Activated effector memory CD4-positive, alpha-beta T cell treated with anti-CD3 and anti-CD28 coated beads, Interleukin-2, amount 50 U/mL, for 16 hours (primary cell): ENCODE measurements around the gene CLPX.
"Not testable (repeated sequence)": the region's sequence is repeated elsewhere in the genome, so short reads cannot be mapped to it uniquely, and the experiment has no call there.

ENCODE experiments used
- DNase-seq: peaks from one replicate; pipeline ENCODE4 v3.0.0-alpha.2; 2020

Gene CLPX

GRCh38 chr15:65204931-65205660, 20.0 kb upstream of the CLPX start:
- no peak for DNase-seq

DNA sequence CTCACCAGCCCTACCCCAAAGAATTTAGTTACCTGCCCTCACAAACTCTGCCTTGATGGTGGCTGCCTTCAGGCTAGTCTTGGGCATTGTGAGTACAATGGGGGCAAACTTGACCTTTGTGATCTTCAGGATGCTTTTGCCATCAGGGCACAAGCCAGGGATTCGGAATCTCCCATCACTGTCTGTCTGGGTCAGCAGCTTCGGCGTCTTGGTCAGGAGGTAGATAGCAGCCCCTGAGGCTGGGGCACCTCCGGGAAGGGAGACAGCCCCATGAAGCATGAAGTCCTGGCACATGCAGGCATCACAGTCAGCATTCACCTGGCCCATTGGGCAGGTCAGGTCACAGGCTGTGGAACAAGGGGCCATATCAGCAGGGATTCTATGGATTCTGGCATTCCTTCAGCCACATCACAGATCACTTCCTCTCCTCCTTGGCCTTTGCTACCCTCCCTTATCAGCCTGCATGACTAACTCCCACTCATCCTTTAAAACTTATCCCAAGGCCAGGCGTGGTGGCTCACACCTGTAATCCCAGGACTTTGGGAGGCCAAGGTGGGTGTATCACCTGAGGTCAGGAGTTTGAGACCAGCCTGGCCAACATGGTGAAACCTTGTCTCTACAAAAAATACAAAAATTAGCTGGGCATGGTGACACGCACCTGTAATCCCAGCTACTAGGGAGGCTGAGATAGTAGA, 19.2 kb upstream of the CLPX start:
- DNase-seq, result peak; percentile 57

- peak; percentile 16 for DNase-seq
These were observed 16.8 kb upstream of the CLPX start for GRCh38 chr15:65201918-65202317.

- peak; percentile 31 for DNase-seq
These were observed 13.4 kb upstream of the CLPX start for GRCh38 chr15:65198571-65198970.

DNA sequence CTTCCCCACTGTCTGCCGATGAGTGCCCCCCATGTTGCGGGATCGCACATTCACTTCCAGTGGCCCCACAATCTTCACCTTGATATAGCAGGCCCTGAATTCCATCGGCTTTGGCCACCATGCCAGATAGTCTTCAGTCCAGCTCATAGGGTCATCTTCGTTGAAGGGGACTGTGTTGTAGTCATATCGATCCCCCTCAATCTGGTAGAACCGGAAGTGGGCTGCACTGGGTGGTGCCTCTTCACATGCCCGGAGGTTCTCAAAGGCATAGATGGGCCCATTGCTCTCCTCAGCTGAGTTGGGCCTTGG, 12.1 kb upstream of the CLPX start:
- no peak for DNase-seq

DNA sequence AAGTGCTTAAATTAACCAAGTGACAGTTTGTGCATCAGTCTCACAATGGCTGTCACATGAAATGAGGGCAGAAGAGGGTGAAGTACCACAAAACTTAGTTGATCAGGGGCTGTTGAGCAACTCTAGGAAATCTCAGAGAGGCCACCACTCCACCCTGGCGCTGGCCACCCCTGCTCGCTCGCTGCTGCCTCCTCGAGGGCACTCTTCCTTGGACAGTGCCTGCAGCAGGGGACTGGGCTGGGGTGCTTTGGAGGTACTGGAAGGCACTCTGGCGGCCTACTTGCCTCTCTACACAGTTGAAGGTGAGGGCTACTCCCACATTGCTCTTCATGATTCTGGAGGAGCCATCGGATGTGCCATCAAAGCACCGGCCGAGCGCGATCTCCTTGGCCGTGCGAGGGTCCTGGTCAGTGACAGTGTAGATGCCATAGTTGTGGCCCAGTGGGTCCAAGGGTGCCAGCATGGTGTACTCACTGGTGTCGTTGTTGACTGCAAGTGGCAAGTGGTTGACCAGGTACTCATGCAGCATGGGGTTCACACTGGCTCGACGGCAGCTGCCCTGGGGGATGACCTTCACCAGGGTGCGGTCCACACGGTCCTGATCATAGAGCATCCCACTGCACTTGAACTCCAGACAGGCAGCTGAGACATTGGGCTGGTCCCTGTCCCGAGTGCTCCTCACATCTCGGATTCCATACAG, 11.6 kb upstream of the CLPX start:
- peak; percentile 59 for DNase-seq

- no peak for DNase-seq
These were observed 10.4 kb upstream of the CLPX start for GRCh38 chr15:65195548-65195923.

DNA sequence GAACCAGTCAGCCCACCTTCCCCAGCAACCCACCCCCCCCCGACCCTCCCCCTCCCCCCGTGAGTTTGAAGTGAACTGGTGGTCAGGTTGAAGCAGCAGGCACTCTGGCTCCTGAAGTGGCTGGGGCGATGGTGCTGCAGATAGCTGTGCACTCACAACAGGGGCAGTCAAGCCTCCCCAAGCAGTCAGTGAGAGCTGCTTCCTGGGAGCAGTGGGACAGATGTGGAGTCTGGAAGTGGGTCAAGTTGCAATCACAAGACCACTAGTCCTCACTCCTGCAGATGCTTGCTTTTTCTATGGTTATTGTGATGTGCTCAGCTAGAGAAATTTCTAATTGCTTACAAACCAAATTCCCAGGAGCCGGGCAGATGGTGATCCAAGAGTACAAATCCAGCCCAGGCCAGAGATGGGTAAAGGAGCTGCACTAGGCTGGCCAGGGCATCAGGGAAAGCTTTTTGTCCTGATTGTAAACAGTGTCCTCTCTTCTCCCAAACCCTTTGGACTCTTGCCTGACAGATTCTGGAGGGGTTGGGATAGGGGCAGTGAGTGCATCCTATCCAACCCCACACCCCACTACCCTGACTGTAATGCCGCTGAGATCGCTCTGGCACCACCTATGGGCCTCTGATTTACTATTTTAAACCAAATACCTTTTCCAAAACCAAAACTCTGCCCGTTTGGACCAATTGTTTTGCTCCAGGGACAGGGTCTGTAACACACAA, 9.8 kb upstream of the CLPX start:
- peak; percentile 61 for DNase-seq

DNA sequence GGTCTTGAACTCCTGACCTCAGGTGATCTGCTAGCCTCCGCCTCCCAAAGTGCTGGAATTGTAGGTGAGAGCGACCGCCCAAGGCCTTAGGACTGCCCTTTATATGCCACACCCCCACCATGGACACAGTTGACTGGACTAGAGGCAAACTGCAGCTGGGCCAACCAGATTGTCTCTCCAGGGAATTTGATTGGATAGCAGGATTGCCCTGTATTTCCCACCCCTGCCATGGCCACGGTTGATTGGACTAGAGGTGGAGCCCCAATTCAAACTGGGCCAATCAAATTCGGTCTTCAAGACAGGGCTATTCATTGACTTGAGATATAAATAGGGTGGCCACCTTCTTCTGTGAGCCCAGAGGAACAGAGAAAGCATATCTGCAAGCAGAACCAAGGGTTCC, 6.9 kb upstream of the CLPX start:
- peak; percentile 22 for DNase-seq

DNA sequence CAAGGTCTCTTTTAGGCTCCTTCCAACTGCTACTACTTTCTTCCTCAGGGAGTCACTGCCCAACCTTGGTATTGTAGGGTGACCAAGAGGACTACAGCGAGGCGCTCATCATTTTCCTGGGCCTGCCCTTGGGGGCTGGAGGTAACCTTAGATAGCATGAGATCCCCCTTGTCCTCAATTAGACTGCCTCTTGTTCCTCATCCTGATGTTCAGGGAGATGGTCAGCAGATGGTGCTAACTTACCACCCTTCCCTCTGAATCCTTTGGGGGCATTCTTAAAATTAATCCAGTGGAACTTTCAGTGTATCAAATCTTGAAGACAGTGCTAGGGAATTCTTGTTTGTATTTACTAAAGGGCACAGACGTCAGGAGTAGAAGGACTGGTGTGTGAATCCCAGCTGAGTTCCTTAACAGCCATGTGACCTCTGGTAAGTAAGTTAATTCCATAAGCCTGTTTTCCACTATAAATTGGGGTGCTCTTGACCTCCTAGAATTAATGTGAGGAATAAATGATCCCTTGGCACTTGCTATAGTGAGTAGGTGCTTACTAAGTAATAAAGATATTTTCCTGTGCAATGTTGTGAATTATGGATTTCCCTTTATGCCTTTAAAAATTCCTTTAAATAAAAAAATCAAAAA, 4.1 kb upstream of the CLPX start:
- DNase-seq, result peak; percentile 46

- peak; percentile 12 for DNase-seq
These were observed 3.3 kb upstream of the CLPX start for GRCh38 chr15:65188472-65188871.

- peak; percentile 76 for DNase-seq
These were observed 756 bp downstream of the CLPX start for GRCh38 chr15:65184305-65184867.

DNA sequence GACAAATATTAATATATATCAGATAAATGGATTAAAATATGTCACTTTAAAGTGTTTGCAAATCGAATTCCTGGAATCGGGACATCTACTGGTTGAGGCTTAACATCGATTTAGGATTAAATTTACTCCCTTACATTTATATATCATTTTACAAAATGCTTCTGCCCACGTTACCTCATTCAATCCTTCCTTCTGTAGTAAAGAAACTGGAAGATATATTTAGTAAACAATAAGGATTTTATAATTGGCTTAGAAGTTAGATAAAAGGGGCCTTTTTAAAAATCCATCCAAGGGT, 1.3 kb downstream of the CLPX start:
- no peak for DNase-seq

GRCh38 chr15:65182538-65182937, 2.6 kb downstream of the CLPX start:
- DNase-seq, result no peak

DNA sequence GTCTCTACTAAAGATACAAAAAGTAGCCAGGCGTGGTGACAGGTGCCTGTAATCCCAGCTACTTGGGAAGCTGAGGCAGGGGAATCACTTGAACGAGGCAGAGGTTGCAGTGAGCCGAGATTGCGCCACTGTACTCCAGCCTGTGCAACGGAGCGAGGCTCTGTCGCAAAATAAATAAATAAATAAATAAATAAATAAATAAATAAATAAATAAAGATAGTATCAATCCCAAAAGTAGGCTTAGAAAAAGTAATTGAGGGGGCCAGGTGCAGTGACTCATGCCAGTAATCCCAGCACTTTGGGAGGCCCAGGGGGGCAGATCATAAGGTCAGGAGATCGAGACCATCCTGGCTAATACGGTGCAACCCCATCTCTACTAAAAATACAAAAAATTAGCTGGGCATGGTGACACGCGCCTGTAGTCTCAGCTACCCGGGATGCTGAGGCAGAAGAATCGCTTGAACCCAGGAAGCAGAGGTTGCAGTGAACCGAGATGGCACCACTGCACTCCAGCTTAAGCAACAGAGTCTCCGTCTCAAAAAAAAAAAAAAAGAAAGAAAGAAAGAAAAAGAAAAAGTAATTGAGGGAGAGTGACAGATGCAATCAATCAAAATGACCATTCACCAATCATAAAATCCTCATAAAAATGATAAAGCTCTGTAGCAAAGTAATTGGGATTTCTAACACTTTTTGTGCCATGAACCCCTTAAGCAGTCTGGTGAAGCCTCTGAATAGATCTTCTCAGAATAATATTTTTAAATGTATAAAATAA, 3.4 kb downstream of the CLPX start:
- DNase-seq, result not testable (repeated sequence)

- no peak for DNase-seq
These were observed 5.0 kb downstream of the CLPX start for GRCh38 chr15:65180167-65180566.

DNA sequence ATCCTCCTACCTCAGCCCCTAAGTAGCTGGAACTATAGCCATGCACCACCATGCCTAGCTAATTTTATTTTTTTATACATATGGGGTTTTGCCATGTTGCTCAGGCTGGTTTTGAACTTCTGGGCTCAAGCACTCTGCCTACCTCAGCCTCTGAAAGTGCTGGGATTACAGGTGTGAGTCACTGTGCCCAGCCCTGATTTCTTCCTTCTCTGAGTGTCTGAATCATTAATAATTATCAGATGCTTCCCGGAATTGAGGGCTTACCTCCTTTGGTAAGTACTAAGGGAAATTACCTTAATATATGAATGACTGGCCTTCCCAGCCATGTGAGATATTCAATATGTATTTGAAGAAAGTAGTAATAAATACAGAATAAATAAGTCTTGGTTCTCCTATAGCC, 7.2 kb downstream of the CLPX start:
- no peak for DNase-seq

DNA sequence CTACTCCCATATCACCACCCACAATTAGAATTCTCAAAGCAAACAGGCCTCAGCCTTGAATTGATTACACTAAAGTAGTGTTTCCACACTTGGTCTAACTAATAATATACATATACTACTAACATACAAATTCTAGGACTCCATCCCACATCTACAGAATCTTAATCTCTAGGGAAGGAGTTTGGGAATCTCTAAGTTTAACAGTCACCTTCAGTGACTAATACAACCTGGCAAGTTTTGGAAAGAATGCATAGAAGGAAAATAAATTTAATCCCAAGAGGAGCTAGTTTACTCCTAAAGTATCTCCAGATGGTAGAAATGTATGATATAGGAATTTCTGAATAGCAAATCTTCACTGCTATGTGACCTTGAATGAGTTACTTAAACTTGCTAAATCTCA, 9.1 kb downstream of the CLPX start:
- DNase-seq, result no peak

GRCh38 chr15:65175511-65175910, 9.6 kb downstream of the CLPX start:
- DNase-seq, result no peak

GRCh38 chr15:65174509-65174908, 10.6 kb downstream of the CLPX start:
- no peak for DNase-seq

DNA sequence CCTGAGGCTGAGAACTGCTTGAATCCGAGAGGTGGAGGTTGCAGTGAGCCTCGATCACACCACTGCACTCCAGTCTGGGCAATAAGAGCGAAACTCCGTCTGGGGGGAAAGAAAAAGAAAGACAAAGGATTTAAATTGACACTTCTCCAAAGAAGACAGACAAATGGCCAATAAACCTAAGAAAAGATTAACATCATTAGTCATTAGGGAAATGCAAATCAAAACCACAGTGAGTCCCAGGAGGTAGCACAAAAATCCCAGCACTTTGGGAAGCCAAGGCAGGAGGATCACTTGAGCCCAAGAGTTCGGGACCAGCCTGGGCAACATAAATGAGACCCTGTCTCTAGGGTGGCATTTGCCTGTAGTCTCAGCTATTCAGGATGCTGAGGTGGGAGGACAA, 12.6 kb downstream of the CLPX start:
- DNase-seq, result no peak

DNA sequence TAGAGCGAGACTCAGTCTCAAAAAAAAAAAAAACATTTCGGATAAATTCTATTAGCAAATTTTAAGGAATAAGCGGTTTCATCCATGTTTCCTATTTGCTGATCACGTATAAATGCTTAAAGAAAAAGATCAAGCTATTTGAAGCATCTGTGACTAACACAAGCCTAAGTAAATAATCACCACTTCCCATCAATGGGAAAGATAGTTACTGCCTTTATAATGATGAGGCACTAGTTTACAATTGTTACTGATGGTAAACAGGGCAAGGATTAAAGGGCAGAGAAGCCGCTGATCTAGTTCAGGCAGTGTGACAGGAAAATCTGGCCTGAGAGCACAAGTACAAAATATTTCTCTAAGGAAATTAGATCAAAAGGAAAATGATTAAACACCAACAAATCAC, 13.7 kb downstream of the CLPX start:
- DNase-seq, result no peak
